Spleen (tissue), 11 donors: ENCODE results near the gene PDE4B. TPM values are rescaled to one million over a fixed set of nuclear protein-coding genes. Genes with fewer than 3 reads are reported as not detected.

ENCODE experiments used
- DNase-seq: peaks from one replicate; pipeline ENCODE4 v3.0.0-alpha.2; 2020
- H3K27ac ChIP-seq, 8 donors: fragments of 200-600 bp; sonication (generic) in 7 of 8; 1 replicate in 4 of 8; 2 replicates in 4 of 8; pipeline versions ENCODE4 v1.5.0 to v1.8.0; 2016 to 2021; ENCODE audit warnings: inconsistent platforms in 4 of 8, mild to moderate bottlenecking in 4 of 8, moderate library complexity in 1 of 8
- H3K27me3 ChIP-seq, 7 donors: fragments of 200-600 bp; sonication (generic) in 6 of 7; replicated peaks in 1 of 7; 1 replicate in 4 of 7; 2 replicates in 3 of 7; pipeline versions ENCODE4 v1.5.0 to v1.8.0; 2016 to 2021; ENCODE audit warnings: inconsistent platforms in 3 of 7, mild to moderate bottlenecking in 1 of 7
- H3K36me3 ChIP-seq, 6 donors: fragments of 200-600 bp; sonication (generic) in 5 of 6; 1 replicate in 4 of 6; 2 replicates in 2 of 6; pipeline versions ENCODE4 v1.5.0 to v1.8.0; 2016 to 2021; ENCODE audit warnings: inconsistent platforms in 2 of 6
- H3K4me1 ChIP-seq, 6 donors: fragments of 200-600 bp; sonication (generic) in 5 of 6; 1 replicate in 3 of 6; 2 replicates in 3 of 6; pipeline versions ENCODE4 v1.5.0 to v1.8.0; 2016 to 2021; ENCODE audit warnings: inconsistent platforms in 3 of 6
- H3K4me3 ChIP-seq, 8 donors: fragments of 200-600 bp; sonication (generic) in 7 of 8; 1 replicate in 4 of 8; 2 replicates in 4 of 8; pipeline versions ENCODE4 v1.5.0 to v1.8.0; 2016 to 2021; ENCODE audit warnings: inconsistent platforms in 4 of 8, mild to moderate bottlenecking in 4 of 8, moderate library complexity in 2 of 8
- H3K9me3 ChIP-seq, 8 donors: fragments of 200-600 bp; sonication (generic) in 7 of 8; 1 replicate in 4 of 8; 2 replicates in 4 of 8; pipeline versions ENCODE4 v1.5.0 to v1.8.0; 2016 to 2021; ENCODE audit warnings: inconsistent platforms in 4 of 8
- CTCF ChIP-seq, 11 experiments: fragments of 200-600 bp in 7 of 11; fragments of 450-650 bp in 4 of 11; sonication (generic) in 4 of 11; IDR thresholded peaks in 8 of 11; conservative IDR thresholded peaks in 3 of 11; 1 replicate in 7 of 11; 2 replicates in 4 of 11; pipeline versions ENCODE4 v1.4.0 to v1.8.0; 2016 to 2021; ENCODE audit warnings: antibody characterized with exemption in 11 of 11, inconsistent platforms in 4 of 11, mild to moderate bottlenecking in 1 of 11
- POLR2A ChIP-seq, 3 donors: fragments of 450-650 bp; IDR thresholded peaks; one replicate each; pipeline ENCODE4 v1.5.1; 2017; ENCODE audit warnings: antibody characterized with exemption in 3 of 3, mild to moderate bottlenecking in 1 of 3
- POLR2AphosphoS5 ChIP-seq, 3 donors: sonication (generic); formaldehyde crosslinking; IDR thresholded peaks; one replicate each; pipeline ENCODE4 v1.5.1; 2017; ENCODE audit warnings: antibody characterized with exemption in 3 of 3
- WGBS, 5 donors: extraction: QIAGEN DNeasy Blood & Tissue Kit in 3 of 5; methylation state at CpG; one replicate each; pipeline versions ENCODE4 v1.1.5 to v1.1.7; 2013 to 2018; 5-methylcytosine and 5-hydroxymethylcytosine counted together
- intact Hi-C: fragments of 100-400 bp; cut with DNase I; formaldehyde crosslinking; loops from one replicate; pipeline ENCODE4 v1.15.0; 2023; ENCODE audit warnings: low total_unique reads
- polyA plus RNA-seq, 3 donors: library from polyadenylated mRNA; stranded (reverse); fragments of 200-250 nt; gene quantifications; one replicate each; pipeline ENCODE4 v1.2.1, GENCODE V29; 2013
- total RNA-seq, 7 donors: library from RNA; depleted of rRNA in 3 of 7; stranded (reverse); fragments of >200 nt in 3 of 7; fragmentation: NEBNext Ultra II Directional in 4 of 7; extraction: Animal tissue kit (Norgen Biotek cat#: 25700) in 4 of 7; gene quantifications; one replicate each; pipeline versions ENCODE4 v1.1.0 to v1.2.1, GENCODE V29; 2016 to 2021
- donor health status: healthy with polysubstance abuse.
- donor health status: DM: no; HTN: no; CAD: no; lungs with moderate emphysema.
- donor health status: DM: no; HTN: no; CAD: no.
- donor health status: Bipolar disorder and iron deficiency.
- donor health status: healthy.
- donor health status: DM: no; HTN: no; CAD: no.
- donor health status: DM: yes; HTN: yes; CAD: no.

PDE4B gene
- total and polyA plus RNA-seq, 10 donors: 12.6 to 88.2 (median 51.9) TPM

GRCh38 chr1:66044912-66045311, 252.2 kb downstream of the PDE4B start:
- Histone ChIP-seq H3K27ac (no peak overlapping the region), H3K9me3 (no peaks in the 10 kb centered on the region), H3K4me1 (no peaks in the 10 kb centered on the region), H3K27me3 (peaks cover 0 to 12% (median 0%) of the 10 kb centered on the region in 7 donors), H3K36me3 (no peaks in the 10 kb centered on the region), H3K4me3 (no peak overlapping the region)
- TF ChIP-seq POLR2A (IDR thresholded peaks at IDR 0.05) (no peak), CTCF (IDR thresholded peaks at IDR 0.05 in 8 of 11, conservative IDR thresholded peaks at IDR 0.05 in 3 of 11) (no peak), POLR2AphosphoS5 (IDR thresholded peaks at IDR 0.05) (no peak)
- no peak for DNase-seq
- intact Hi-C loops: no loop called here
- 54 to 66% (median 58%) methylated on average over 1 of the region's 1 CpG for WGBS, 5 donors

- Histone ChIP-seq H3K4me1 (no peaks in the 10 kb centered on the region), H3K27me3 (peaks cover 0 to 8% (median 0%) of the 10 kb centered on the region in 7 donors), H3K9me3 (no peaks in the 10 kb centered on the region), H3K4me3 (no peak overlapping the region), H3K27ac (no peak overlapping the region), H3K36me3 (no peaks in the 10 kb centered on the region)
- intact Hi-C loops: no loop called here
- no peak for DNase-seq
- TF ChIP-seq POLR2AphosphoS5 (IDR thresholded peaks at IDR 0.05): no peak
- TF ChIP-seq POLR2A (IDR thresholded peaks at IDR 0.05): no peak
- no peak for TF ChIP-seq CTCF (IDR thresholded peaks at IDR 0.05 in 8 of 11, conservative IDR thresholded peaks at IDR 0.05 in 3 of 11)
- 66 to 85% (median 73%) methylated on average over 4 of the region's 4 CpGs for WGBS, 5 donors
Measured at GRCh38 chr1:66046415-66046814, 253.7 kb downstream of the PDE4B start.

- DNase-seq: no peak
- H3K4me1 ChIP-seq: no peaks in the 10 kb centered on the region
- peaks cover 0 to 8% (median 0%) of the 10 kb centered on the region in 7 donors for H3K27me3 ChIP-seq
- TF ChIP-seq CTCF (IDR thresholded peaks at IDR 0.05 in 8 of 11, conservative IDR thresholded peaks at IDR 0.05 in 3 of 11): no peak
- TF ChIP-seq POLR2AphosphoS5 (IDR thresholded peaks at IDR 0.05): no peak
- no peak overlapping the region for H3K27ac ChIP-seq
- H3K4me3 ChIP-seq: no peak overlapping the region
- H3K36me3 ChIP-seq: no peaks in the 10 kb centered on the region
- H3K9me3 ChIP-seq: no peaks in the 10 kb centered on the region
- WGBS, 5 donors: 55 to 78% (median 64%) methylated on average over 2 of the region's 2 CpGs
- intact Hi-C loops: no loop called here
Measured at GRCh38 chr1:66048011-66048410, 255.3 kb downstream of the PDE4B start.

- no peak overlapping the region for H3K27ac ChIP-seq
- no peak overlapping the region for H3K4me3 ChIP-seq
- DNase-seq: no peak
- 59 to 85% (median 71%) methylated on average over 1 of the region's 1 CpG for WGBS, 5 donors
- H3K36me3 ChIP-seq: no peaks in the 10 kb centered on the region
- H3K4me1 ChIP-seq: no peaks in the 10 kb centered on the region
- peaks cover 0 to 8% (median 0%) of the 10 kb centered on the region in 7 donors for H3K27me3 ChIP-seq
- intact Hi-C loops: no loop called here
- no peaks in the 10 kb centered on the region for H3K9me3 ChIP-seq
- TF ChIP-seq POLR2AphosphoS5 (IDR thresholded peaks at IDR 0.05) (no peak), POLR2A (IDR thresholded peaks at IDR 0.05) (no peak), CTCF (IDR thresholded peaks at IDR 0.05 in 8 of 11, conservative IDR thresholded peaks at IDR 0.05 in 3 of 11) (no peak)
Measured at GRCh38 chr1:66050123-66050522, 257.4 kb downstream of the PDE4B start.
